HG02884 (cell line): Measurements from ENCODE around the gene PRDM5.

Source experiments
- ATAC-seq: cut with Tn5 transposase; IDR thresholded peaks from one replicate; pipeline ENCODE4 v1.9.1; 2021; ENCODE audit warnings: mild to moderate bottlenecking, moderate library complexity; ENCODE audit not compliant: unreplicated experiment

Gene PRDM5

DNA sequence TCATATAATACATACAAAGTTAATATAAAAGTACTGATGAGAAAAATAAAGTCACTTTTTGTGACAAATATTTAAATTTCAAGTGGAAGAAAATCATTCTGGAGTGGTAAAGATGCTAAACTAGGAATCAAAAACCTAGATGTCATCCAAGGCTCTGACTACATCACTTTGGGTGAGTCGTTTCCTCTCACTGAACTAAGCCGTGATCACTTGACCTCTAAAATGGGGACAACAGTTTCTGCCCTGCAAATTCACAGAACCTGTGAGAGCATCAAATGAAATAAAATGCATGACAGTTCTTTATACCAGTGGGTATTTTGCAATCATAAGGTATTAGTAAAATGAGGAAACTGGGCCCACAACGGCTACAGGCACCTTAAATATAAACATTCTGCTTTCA, 63.8 kb downstream of the PRDM5 start:
- ATAC-seq: no peak

DNA sequence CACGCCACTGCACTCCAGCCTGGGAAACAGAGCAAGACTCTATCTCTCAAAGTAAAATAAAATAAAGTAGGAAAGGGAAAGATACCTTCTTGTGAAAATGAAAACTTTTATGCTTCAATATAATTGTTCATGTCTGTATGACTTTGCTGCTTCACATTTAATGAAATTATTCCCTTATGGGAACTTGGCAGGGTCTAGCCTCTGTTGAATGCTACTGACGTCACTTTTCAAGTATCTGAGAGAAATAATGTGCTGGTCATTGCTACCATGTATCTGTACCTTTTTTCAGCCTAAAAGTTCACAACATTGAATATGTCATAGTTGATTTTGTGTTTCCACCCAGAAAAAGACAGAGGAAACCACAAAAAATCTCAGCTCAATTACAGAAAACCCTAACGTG, 65.2 kb downstream of the PRDM5 start:
- ATAC-seq: no peak

DNA sequence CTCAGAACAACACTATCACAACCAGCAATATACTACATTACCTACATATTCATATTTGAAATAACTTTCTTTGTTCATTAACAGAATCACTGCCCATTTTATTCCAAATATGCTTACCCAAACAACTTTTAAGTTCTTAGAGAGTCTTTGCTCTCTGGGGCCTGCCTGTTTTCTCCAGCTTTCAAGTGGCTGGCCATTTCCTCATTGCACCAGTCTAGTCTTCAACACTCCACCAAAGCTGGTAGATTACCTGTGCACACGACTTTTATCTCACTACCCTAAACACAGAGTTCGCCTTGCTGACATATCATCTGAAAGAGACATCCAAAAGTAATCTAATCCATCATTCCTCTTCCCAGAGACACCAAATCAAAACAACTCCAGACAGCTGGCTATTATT, 66.2 kb downstream of the PRDM5 start:
- no peak for ATAC-seq

DNA sequence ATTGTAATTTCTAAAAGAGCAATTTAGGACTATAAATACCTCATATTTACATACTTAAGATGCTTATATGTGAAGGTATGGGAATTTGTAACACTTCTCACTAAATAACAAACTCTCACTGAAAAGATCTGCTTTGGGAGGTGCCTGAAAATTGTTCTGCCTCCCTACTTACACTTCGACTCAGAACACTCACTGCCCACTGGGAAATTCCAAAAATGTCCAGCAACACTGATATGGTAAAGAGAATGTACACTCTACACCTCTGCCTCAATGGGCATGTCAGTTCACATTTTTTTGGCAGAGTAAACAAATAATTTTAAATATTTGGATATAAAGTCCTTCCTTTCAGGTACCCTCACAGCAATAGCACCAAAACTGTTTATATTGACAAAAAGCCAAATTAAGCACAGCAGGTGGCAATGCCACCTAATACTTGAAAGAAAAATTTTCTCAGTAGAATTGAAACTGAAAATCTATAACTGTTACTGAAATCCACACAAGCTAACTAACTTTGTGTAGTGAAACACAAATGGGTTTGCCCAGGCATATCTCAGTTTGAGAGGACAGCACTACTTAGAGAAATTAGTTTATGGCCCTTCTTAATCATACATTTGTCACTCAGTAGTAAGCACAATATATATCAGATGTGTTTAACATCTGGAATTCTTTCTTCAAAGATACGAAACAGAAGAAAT, 67.1 kb downstream of the PRDM5 start:
- peak; percentile 72 for ATAC-seq

DNA sequence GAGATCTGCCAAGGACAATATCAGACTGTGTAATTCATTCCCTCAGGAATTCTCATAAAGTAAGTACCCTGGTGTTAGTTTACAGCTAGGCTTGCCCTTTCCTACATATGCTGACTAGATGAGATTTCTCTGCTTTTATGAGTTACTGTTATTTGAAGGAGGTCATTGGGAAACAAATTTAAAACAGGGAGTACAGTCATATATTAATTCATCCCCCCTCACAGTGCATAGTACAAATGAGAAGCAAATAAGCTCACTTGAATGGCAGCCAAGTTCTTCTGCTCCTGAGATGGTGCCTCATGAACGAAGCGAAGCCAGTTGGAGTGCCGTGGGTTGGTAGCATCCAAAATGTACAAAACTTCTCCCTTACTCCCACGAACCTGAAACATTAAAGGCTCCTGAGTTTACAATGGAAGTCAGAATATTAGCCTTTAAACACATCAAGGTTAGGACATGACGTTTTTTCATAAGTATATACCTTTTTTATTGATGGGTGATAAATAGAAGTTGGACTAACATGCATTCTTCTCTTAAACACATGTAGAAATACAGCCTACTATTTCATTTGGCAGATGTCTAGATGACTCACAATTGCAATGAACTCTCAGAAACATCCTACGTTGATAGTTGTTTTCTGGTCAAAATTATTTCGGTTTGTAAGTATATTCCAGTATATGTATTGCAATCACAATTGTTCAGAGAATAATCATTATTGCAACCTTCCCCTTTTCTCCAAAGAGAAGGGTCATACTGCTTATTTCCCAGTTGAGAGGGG, 69.2 kb downstream of the PRDM5 start:
- no peak for ATAC-seq

DNA sequence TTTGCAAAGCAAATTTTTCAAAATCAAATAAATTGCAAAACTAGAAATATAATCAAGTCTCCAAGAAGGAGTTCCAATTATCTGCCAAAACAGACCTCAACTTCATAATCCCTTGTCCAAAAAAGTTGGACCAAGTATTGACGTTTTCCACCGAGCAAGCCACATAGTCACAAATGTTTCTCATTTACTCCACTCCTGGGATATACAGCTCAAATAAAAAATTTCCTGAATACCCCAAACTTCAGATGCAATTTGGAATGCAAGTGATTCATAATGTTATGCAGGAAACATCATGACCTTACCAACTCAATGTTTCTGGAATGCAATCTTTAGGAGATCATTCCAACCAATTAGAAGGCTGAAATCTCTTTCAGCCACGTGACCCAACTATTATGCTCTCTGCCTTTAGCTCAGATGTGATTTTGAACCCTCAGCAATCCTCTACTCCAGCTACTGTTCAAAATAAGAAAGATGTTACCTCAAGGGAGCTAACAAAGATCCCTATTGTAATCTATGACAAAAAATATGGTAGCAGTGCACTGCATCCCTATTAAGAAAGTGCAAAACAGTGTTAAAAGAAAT, 72.4 kb downstream of the PRDM5 start:
- ATAC-seq: no peak

DNA sequence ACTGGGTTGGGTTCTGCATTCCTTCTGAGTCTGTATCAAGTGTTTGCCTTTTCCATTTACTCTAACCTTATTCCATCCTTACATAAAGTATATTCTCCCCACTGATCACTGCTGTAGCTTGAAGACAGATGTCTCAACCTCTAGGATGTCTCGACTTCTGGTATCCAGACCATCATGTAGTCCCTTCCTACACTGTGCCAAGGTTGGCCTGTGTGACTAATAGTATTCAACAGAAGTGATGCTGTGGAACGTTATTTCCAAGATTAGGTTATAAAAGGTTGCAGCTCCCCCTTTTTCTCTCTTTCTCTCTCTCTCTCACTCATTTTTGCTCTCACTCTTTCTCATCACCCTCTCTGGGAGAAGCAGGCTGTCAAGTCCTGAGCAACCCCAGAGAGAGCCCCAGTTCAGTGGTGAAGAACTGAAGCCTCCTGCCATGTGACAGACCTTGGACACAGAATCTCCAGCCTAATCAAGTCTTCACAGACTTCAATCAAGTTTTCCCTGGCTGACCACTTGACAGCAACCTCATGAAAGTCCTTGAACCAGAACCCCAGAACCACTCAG, 75.4 kb downstream of the PRDM5 start:
- ATAC-seq: no peak

DNA sequence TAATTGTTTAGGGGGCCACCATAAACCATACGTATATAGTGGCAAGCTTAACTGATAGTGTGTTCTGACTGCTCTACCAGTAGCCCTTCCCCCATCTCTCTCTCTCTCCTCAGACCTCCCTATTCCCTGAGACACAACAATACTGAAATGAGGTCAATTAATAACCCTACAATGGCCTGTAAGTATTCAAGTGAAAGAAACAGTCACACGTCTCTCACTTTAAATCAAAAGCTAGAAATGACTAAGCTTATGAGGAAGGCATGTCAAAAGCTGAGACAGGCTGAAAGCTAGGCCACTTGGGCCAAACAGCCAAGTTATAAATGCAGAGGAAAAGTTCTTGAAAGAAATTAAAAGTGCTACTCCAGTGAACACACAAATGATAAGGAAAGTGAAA, 78.0 kb downstream of the PRDM5 start:
- ATAC-seq: peak; percentile 86

DNA sequence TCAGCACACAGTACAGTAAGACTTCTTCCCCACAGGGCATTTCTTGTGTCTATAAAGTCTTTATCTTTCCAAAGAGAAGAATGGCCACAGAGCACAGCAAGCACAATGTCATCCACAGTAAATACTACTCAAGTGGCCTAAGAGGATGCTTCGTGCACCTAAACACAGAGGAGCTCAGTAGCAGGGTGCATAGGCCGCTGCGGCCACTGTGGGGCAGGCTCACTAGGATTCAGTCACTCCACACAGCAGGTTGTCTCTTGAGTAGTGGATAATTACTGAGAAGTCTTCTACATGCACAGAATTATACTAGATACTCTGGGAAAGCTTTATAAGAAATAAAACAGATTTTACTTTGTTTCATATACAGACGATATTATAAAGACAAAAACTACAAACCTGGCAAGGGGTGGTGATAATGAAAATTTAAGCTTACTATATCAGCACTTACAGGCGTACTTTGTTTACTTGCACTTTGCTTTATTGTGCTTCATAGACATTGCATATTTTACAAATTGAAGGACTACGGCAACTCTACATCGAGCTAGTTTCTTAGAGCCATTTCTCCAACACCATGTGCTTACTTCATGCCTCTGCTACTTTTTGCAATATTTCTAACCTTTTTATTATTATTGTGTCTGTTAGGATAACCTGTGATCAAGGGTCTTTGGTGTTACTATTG, 78.5 kb downstream of the PRDM5 start:
- no peak for ATAC-seq

DNA sequence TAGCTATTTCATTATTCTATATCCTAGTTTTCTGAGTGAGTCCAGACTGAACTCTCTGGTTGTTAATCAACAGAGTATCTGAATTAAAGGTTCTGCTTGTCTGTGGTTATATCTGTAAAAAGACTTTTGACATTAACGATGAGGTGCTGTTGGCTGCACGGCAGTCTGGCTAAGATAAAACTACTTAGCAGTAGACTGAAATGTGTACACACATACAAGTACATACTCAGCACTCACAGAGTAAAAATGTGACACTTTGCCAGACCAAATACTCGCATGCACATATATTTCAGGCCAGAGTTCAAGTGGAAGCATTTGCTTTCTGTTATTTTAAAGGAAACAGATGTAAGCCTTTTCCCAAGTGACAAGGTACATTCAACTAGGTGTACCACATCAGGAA, 80.5 kb downstream of the PRDM5 start:
- no peak for ATAC-seq

DNA sequence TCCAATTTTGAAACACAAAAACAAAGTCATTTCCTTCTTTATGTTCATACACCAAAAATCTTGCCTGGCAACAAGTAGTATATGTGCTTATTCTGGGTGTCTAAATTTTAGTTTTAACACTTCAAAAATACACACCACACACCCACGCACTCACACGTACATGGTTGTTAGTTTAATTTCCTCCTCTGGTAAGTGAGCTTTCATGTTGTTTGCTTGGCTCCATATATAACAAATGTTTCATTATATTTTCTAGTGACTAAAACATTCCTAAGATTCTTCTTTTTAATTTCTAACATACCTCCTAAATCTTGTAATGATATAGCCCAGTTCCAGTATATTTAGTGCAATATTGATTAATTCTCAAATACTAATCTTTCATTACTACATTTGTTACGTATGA, 80.9 kb downstream of the PRDM5 start:
- ATAC-seq: no peak

DNA sequence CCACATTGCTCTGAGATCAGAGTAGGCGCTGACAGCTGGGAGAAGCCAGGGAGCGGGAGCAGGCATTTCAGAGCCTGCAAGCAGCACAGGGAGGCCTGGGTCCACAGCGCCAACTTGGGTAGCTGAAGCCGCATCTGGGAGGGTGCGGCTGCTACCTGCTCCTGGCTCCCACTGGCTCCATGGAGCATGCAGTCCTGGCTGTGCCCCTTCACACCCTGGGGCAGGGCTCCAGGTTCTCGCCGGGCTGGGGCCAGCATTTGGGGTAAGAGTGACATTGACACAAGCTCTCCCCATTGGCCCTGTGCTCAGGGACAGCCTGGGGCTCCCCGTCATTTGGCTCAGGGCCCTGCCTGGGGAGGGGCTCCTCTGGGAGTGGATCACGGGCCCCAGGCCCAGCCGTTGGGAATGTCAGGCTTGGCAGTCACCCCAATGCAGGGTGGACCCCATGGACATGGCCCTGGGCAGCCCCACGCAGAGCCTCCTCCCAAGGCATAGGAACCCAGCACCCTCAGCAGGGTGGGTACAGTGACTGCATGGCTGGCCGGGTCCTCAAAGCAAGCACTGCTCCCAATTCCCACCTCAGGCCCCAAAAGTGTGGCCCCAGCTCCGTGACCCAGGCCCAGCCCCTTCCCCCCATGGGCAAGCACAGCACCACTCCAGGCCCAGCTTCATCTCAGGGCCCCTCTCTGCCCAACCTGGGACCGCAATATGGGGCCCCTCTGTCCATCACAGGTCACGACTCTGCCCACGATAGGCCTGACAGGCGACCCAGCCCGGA, 82.4 kb downstream of the PRDM5 start:
- ATAC-seq: no peak

DNA sequence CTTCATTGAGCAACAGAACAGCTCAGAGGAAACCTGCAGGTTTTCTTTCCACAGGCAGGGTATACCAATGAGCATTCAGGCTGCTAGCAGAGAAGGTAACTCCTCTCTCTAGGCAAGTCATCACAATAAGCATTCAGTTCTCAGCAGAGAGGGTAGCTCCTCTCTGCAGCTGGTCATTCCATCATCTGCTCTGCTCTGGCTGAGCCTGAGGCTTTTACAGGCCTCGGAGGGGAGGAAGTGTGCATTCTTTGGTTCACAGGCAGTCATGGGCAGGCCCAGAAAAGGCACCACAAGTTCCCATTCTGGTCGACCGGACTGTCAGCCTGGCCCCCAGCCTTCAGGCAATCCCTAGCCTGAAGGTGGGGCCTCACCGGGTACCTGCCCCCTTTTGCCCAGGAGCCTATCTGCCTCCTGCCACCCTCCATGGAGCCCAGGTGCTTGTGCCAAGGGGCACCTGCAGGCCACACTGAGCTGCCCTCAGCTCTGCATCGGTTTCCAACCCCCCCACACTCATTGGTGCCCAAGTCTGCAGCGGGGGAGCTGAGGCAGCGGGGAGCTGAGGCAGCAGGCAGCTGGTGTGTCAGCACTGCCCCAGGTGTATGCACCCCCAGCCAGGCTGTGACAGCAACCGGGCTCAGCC, 83.1 kb downstream of the PRDM5 start:
- ATAC-seq: no peak

DNA sequence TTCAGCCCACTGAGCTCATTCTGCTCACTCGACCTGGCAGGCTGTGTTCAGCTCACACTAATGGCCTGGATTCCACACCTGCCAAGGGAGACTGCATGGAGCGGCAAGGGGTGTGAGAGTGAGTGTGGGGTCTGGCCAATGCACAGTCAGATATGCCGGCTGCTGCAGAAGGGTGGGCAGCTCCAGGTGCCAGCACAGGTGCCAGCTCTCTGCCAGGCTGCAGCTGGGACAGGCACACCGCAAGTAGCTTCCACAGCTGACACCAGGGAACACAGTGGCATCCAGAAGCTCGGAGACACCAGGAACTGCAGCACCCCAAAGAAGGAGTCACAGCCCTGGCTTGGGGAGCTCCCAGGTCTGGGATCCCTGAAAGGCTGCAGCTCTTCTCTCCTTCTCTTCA, 83.7 kb downstream of the PRDM5 start:
- ATAC-seq: no peak

DNA sequence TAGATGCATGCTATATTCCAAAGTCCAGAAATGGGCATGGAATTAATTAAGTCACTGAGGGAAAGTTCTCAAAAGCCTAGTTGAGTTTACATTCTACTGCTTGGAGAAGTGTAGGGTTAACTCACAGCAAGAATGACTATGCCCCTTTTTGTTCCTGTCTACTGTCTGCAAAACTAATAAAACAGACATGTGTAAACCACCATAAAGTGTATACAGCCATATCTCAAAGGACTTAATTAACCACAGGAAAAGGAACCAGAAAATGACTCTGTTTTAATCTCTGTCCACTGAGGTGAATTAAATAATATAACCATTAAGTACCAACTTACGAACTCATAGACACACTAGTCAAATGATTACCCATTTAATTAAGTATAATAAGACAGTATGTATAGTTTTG, 84.9 kb downstream of the PRDM5 start:
- ATAC-seq: no peak

DNA sequence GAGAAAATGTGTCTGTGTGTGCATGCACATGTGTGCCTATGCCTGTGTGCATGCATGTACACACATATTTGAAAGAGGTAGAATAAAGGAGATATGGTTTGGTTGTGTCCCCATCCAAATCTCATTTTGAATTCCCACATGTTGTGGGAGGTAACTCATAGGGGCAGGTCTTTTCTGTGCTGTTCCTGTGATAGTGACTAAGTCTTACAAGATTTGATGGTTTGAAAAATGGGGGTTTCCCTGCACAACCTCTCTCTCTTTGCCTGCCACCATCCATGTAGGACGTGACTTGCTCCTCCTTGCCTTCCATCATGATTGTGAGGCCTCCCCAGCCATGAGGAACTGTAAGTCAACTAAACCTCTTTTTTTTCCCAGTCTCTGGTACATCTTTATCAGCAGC, 87.2 kb downstream of the PRDM5 start:
- no peak for ATAC-seq

DNA sequence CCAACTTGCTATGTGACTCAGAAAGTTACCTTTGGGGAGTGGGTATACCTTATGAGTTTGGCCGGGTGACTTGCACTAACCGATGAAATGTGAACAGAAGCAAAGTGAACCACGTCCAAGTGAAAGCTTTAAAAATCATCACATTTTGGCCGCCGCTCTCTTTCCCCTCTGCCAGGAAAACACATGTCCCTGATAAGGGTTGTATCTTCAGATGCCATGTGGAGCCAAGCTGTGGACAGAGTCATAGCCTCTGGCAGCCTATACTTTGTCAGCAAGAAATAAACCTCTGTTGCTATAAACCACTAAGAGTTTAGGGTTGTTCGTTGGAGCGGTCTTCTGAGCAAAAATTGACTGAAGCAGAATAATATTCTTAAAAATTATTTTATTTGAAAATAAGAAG, 92.3 kb downstream of the PRDM5 start:
- no peak for ATAC-seq

DNA sequence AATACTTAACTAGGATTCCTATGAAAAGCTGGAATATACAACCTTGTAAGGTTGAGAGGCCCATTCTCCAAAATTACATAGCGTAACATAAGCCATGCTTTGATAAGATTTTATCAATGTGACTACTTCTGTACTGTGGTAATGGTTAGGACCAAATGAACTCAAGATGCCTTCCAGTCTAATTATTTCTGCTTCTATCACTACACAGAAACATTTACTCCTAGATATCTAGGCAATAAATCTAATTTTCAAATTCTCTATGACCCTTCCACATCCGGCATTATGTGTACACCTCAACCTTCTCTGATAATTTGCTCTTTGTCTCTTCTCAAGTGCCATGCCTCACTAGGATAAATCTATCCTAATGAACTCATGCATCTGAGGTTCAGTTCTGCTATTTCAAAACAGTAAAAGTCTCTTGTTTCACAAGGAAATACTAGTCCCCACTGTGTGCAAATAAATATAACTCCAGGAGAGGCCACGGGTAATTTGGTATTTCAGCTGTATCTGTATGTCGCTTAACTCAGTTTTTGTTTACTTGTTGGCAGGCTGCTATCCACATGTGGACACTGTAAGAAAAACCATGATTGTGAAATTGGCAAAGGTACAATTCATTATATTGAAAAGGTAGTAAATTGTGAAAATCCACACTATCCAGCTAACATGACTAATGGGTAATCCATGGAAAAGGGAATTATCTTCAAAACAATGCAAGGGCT, 93.3 kb downstream of the PRDM5 start:
- ATAC-seq: no peak

DNA sequence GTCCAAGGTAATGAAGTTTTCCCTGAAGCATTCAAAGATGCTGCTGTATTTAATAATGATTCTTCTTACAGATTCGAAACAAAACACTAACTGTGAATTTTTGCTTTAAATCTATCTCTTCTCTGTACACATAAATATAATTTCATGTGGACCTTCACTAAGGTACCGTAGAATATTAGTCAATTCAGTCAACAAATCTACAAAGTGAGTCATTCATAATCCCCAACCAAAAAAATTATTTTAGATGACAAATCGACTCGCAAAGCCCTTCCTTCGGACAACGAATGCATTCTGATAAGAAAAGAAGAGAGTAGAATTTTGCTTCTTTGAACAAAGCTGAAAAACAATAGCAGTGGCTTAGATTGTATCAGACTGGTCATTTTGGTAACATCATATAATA, 95.7 kb downstream of the PRDM5 start:
- no peak for ATAC-seq

DNA sequence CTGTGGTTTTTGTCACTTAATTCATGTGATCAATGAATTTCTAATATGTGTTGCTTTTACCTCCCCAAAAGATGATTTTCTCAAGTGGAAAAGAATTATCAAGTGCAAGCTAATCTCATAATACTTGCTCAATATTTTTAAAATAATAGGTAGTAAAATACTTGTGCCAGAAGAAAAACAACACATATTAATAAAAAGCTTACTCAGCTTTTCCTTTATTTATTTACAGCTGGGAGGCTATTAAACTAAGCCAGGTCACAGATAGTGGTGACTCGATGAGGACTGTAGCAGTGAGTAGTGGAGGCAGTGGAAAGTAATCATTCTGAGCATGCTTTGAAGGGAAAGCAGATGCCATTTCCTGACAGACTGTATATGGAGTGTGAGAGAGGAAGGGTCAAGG, 96.1 kb downstream of the PRDM5 start:
- ATAC-seq: no peak
